A673 (cell line): ENCODE data around the gene CDK5RAP2. TPM values are rescaled to one million over a fixed set of nuclear protein-coding genes. Genes with fewer than 3 reads are reported as not detected.

Experiments
- BruUV-seq: library from RNA; stranded (reverse); fragments of 400-500 nt; replicated peaks from 2 replicates; lab custom pipeline; 2021; lab: Mats Ljungman, UMichigan
- CTCF ChIA-PET: fragments of 300-600 bp; sonication (Branson Sonifier 250); formaldehyde crosslinking; loops from one replicate; lab custom pipeline; 2022; ENCODE audit warnings: antibody characterized with exemption; lab: Charles Lee
- POLR2A ChIA-PET: fragments of 300-600 bp; sonication (Branson Sonifier 250); formaldehyde crosslinking; loops from one replicate; lab custom pipeline; 2022; ENCODE audit warnings: antibody characterized with exemption; ENCODE audit not compliant: low non-redundant PET; lab: Charles Lee
- DNase-seq: peaks from one replicate; pipeline ENCODE4 v3.0.0-alpha.2; 2015; ENCODE audit warnings: low spot score
- H3K27ac ChIP-seq: fragments of 200-600 bp; sonication (generic); 2 replicates; pipeline ENCODE4 v1.5.1; 2016; ENCODE audit warnings: mixed run types, low read depth, mild to moderate bottlenecking, mixed read lengths, antibody characterized with exemption, low read length; ENCODE audit not compliant: poor library complexity, severe bottlenecking
- H3K27me3 ChIP-seq: fragments of 200-600 bp; sonication (generic); replicated peaks from 2 replicates; pipeline ENCODE4 v1.6.1; 2017; ENCODE audit warnings: mixed run types, low read depth, mild to moderate bottlenecking, mixed read lengths, antibody characterized with exemption, low read length; ENCODE audit not compliant: insufficient read depth, poor library complexity
- H3K36me3 ChIP-seq: fragments of 200-600 bp; sonication (generic); 2 replicates; pipeline ENCODE4 v1.6.1; 2016; ENCODE audit warnings: mixed run types, mild to moderate bottlenecking, mixed read lengths, antibody characterized with exemption, low read length; ENCODE audit not compliant: insufficient read depth, poor library complexity, severe bottlenecking
- H3K4me1 ChIP-seq: fragments of 200-600 bp; sonication (generic); 2 replicates; pipeline ENCODE4 v1.6.1; 2017; ENCODE audit warnings: mixed run types, mild to moderate bottlenecking, mixed read lengths, antibody characterized with exemption, low read length; ENCODE audit not compliant: insufficient read depth, poor library complexity, severe bottlenecking
- H3K4me3 ChIP-seq: fragments of 200-600 bp; sonication (generic); 2 replicates; pipeline ENCODE4 v1.5.1; 2016; ENCODE audit warnings: low read depth, mixed run types, mild to moderate bottlenecking, mixed read lengths, low read length; ENCODE audit not compliant: poor library complexity, severe bottlenecking
- H3K9me3 ChIP-seq: fragments of 200-600 bp; sonication (generic); 2 replicates; pipeline ENCODE4 v1.6.1; 2016; ENCODE audit warnings: mixed run types, low read depth, mild to moderate bottlenecking, mixed read lengths, antibody characterized with exemption, low read length; ENCODE audit not compliant: poor library complexity, severe bottlenecking
- CTCF ChIP-seq: fragments of 300-800, 200-600 bp; sonication (generic); conservative IDR thresholded peaks from 2 replicates; pipeline ENCODE4 v1.5.1; 2017; ENCODE audit warnings: low read depth, mild to moderate bottlenecking, antibody characterized with exemption, low read length, moderate library complexity, mixed read lengths
- EZH2 ChIP-seq: fragments of 200-600 bp; sonication (generic); IDR thresholded peaks from 2 replicates; pipeline ENCODE4 v1.6.1; 2017; ENCODE audit warnings: borderline replicate concordance, low read depth, mild to moderate bottlenecking, mixed read lengths, antibody characterized with exemption, low read length; ENCODE audit not compliant: poor library complexity, severe bottlenecking
- intact Hi-C: fragments of 100-400 bp; cut with micrococcal nuclease; formaldehyde crosslinking; loops from one replicate; pipeline ENCODE4 v1.10.0; 2022; ENCODE audit not compliant: unreplicated experiment
- total RNA-seq: library from RNA; stranded (reverse); gene quantifications from 2 replicates; pipeline ENCODE4 v1.2.3, GENCODE V29; 2021

The CDK5RAP2 gene
- total RNA-seq, 1 experiment from 2014 or later, result 94.5 TPM

- intact Hi-C loops, result no loop called here
- no peaks in the 10 kb centered on the region for H3K9me3 ChIP-seq
- no peak for TF ChIP-seq EZH2
- TF ChIP-seq CTCF, result no peak
- ChIA-PET CTCF (no interaction called here), POLR2A (no interaction called here)
- no TSS peak for BruUV-seq
- H3K4me1 ChIP-seq, result no peaks in the 10 kb centered on the region
- no peak overlapping the region for H3K4me3 ChIP-seq
- H3K36me3 ChIP-seq, result peaks cover 36% of the 10 kb centered on the region
- no peak for DNase-seq
- H3K27me3 ChIP-seq, result no peaks in the 10 kb centered on the region
- no peak overlapping the region for H3K27ac ChIP-seq
Measured at GRCh38 chr9:120435091-120435490, 144.9 kb downstream of the CDK5RAP2 start.

- no peaks in the 10 kb centered on the region for H3K4me1 ChIP-seq
- TF ChIP-seq CTCF (no peak), EZH2 (no peak)
- no peak overlapping the region for H3K4me3 ChIP-seq
- H3K36me3 ChIP-seq, result peaks cover 33% of the 10 kb centered on the region
- H3K27me3 ChIP-seq, result no peaks in the 10 kb centered on the region
- ChIA-PET CTCF (no interaction called here), POLR2A (interaction anchor here (0.6 kb wide), 1 partner anchor 17 kb away, joined by 3 read pairs; no protein-coding TSS in a partner anchor)
- H3K27ac ChIP-seq, result no peak overlapping the region
- intact Hi-C loops, result no loop called here
- BruUV-seq, result no TSS peak
- DNase-seq, result no peak
- no peaks in the 10 kb centered on the region for H3K9me3 ChIP-seq
Measured at GRCh38 chr9:120434532-120434931, 145.4 kb downstream of the CDK5RAP2 start.

- CTCF ChIA-PET, result no interaction called here
- Histone ChIP-seq H3K4me1 (no peaks in the 10 kb centered on the region), H3K4me3 (no peak overlapping the region), H3K27me3 (no peaks in the 10 kb centered on the region), H3K9me3 (no peaks in the 10 kb centered on the region), H3K27ac (no peak overlapping the region), H3K36me3 (peaks cover 25% of the 10 kb centered on the region)
- BruUV-seq, result no TSS peak
- intact Hi-C loops, result no loop called here
- no peak for TF ChIP-seq EZH2
- TF ChIP-seq CTCF, result no peak
- POLR2A ChIA-PET, result interaction anchor here (0.6 kb wide), 1 partner anchor 18 kb away, joined by 3 read pairs; no protein-coding TSS in a partner anchor
- no peak for DNase-seq
Measured at GRCh38 chr9:120433701-120434100, 146.3 kb downstream of the CDK5RAP2 start.
